B cell (primary cell): ENCODE data around the gene ARL6IP1. TPM values are rescaled to one million over a fixed set of nuclear protein-coding genes. Genes with fewer than 3 reads are reported as not detected.

Experiments used
- ATAC-seq: fragments of 200-7000 bp; cut with Tn5 transposase; one replicate; pipeline ENCODE4 v1.10.0; 2021; ENCODE audit warnings: low read depth, mild to moderate bottlenecking, moderate number of reproducible peaks, moderate library complexity
- CTCF ChIA-PET: fragments of 350-600 bp; sonication (Branson Sonifier 250); formaldehyde crosslinking; loops from one replicate; lab custom pipeline; 2021; ENCODE audit warnings: antibody characterized with exemption, inconsistent platforms; lab: Charles Lee
- POLR2A ChIA-PET: fragments of 350-600 bp; sonication (Branson Sonifier 250); formaldehyde crosslinking; loops from one replicate; lab custom pipeline; 2021; ENCODE audit warnings: antibody characterized with exemption; lab: Charles Lee
- DNase-seq: peaks from one replicate; pipeline ENCODE4 v3.0.0; 2013
- H2AFZ ChIP-seq: 2 replicates; pipeline ENCODE4 v1.6.1; 2012; ENCODE audit warnings: mild to moderate bottlenecking, low read depth, low read length; ENCODE audit not compliant: insufficient read depth, poor library complexity, severe bottlenecking
- H3K27ac ChIP-seq, 2 donors: 1 replicate in 1 of 2; 2 replicates in 1 of 2; pipeline ENCODE4 v1.5.1; 2012 to 2013; ENCODE audit warnings: low read length in 2 of 2, mild to moderate bottlenecking in 2 of 2, moderate library complexity in 1 of 2
- H3K27me3 ChIP-seq, 4 experiments: fragments of 200-600 bp in 1 of 4; sonication (generic) in 1 of 4; replicated peaks in 1 of 4; 1 replicate in 2 of 4; 2 replicates in 2 of 4; pipeline versions ENCODE4 v1.6.1 to v1.7.0; 2013 to 2016; ENCODE audit warnings: low read length in 3 of 4, mild to moderate bottlenecking in 2 of 4, mixed read lengths in 1 of 4, moderate library complexity in 1 of 4; ENCODE audit not compliant: insufficient read depth in 4 of 4, control insufficient read depth in 3 of 4; ENCODE audit errors: control extremely low read depth in 1 of 4
- H3K36me3 ChIP-seq, 2 experiments: replicated peaks in 1 of 2; 1 replicate in 1 of 2; 2 replicates in 1 of 2; pipeline versions ENCODE4 v1.6.1 to v1.7.1; 2013; ENCODE audit warnings: low read length in 1 of 2; ENCODE audit not compliant: insufficient read depth in 2 of 2, control insufficient read depth in 1 of 2; ENCODE audit errors: control extremely low read depth in 1 of 2, extremely low read depth in 1 of 2
- H3K4me1 ChIP-seq, 2 donors: fragments of 200-600 bp in 1 of 2; sonication (generic) in 1 of 2; 1 replicate in 1 of 2; 2 replicates in 1 of 2; pipeline versions ENCODE4 v1.5.1 to v1.6.1; 2013 to 2017; ENCODE audit warnings: low read length in 2 of 2; ENCODE audit not compliant: control insufficient read depth in 2 of 2, insufficient read depth in 2 of 2
- H3K4me2 ChIP-seq: replicated peaks from 2 replicates; pipeline ENCODE3; 2012; ENCODE audit warnings: mild to moderate bottlenecking, low read depth, low read length; ENCODE audit not compliant: poor library complexity, severe bottlenecking
- H3K4me3 ChIP-seq, 5 experiments: fragments of 200-600 bp in 1 of 5; sonication (generic) in 1 of 5; 1 replicate in 3 of 5; 2 replicates in 2 of 5; pipeline versions ENCODE4 v1.5.1 to v1.7.0; 2011 to 2016; ENCODE audit warnings: low read length in 4 of 5, mild to moderate bottlenecking in 4 of 5, low read depth in 2 of 5, control low read depth in 1 of 5, moderate library complexity in 1 of 5; ENCODE audit not compliant: insufficient read depth in 1 of 5; ENCODE audit errors: control extremely low read depth in 1 of 5, extremely low read depth in 1 of 5
- H3K79me2 ChIP-seq: fragments of 200-600 bp; sonication (generic); one replicate; pipeline ENCODE4 v1.6.0; 2016; ENCODE audit warnings: low read length; ENCODE audit not compliant: control insufficient read depth, insufficient read depth
- H3K9ac ChIP-seq: fragments of 200-600 bp; sonication (generic); 2 replicates; pipeline ENCODE4 v1.6.1; 2017; ENCODE audit warnings: mild to moderate bottlenecking, low read length, moderate library complexity
- H3K9me3 ChIP-seq, 3 donors: one replicate each; pipeline versions ENCODE4 v1.6.1 to v1.7.1; 2013; ENCODE audit warnings: low read length in 2 of 3; ENCODE audit not compliant: control insufficient read depth in 2 of 3, insufficient read depth in 1 of 3; ENCODE audit errors: control extremely low read depth in 1 of 3
- H4K20me1 ChIP-seq: 2 replicates; pipeline ENCODE4 v1.6.0; 2012; ENCODE audit warnings: mild to moderate bottlenecking, low read length; ENCODE audit not compliant: insufficient read depth, control insufficient read depth, poor library complexity, severe bottlenecking
- H3K27ac Mint-ChIP-seq: one replicate; pipeline ENCODE4 v1.8.0; 2021; ENCODE audit warnings: mixed read lengths
- H3K27me3 Mint-ChIP-seq: one replicate; pipeline ENCODE4 v1.8.0; 2021; ENCODE audit warnings: mixed read lengths
- H3K4me1 Mint-ChIP-seq: one replicate; pipeline ENCODE4 v1.8.0; 2021; ENCODE audit warnings: mixed read lengths
- H3K4me3 Mint-ChIP-seq: one replicate; pipeline ENCODE4 v1.8.0; 2021; ENCODE audit warnings: mixed read lengths
- H3K9me3 Mint-ChIP-seq: one replicate; pipeline ENCODE4 v1.8.0; 2022; ENCODE audit warnings: mixed read lengths; ENCODE audit not compliant: insufficient read depth
- CTCF ChIP-seq: fragments of 200-600 bp; IDR thresholded peaks from one replicate; pipeline ENCODE4 v1.8.0; 2022; ENCODE audit warnings: antibody characterized with exemption, mild to moderate bottlenecking
- EZH2 ChIP-seq: IDR thresholded peaks from 2 replicates; pipeline ENCODE4 v1.6.1; 2012; ENCODE audit warnings: borderline replicate concordance, low read depth, mild to moderate bottlenecking, moderate library complexity, low read length; ENCODE audit not compliant: insufficient read depth, poor library complexity, severe bottlenecking
- WGBS: methylation state at CpG from one replicate; pipeline ENCODE4 v1.1.5; 2013; ENCODE audit warnings: missing lambda C conversion rate; ENCODE audit not compliant: insufficient coverage; 5-methylcytosine and 5-hydroxymethylcytosine counted together
- intact Hi-C: fragments of 100-400 bp; cut with micrococcal nuclease; formaldehyde crosslinking; loops from one replicate; pipeline ENCODE4 v1.10.0; 2022
- polyA plus RNA-seq: library from polyadenylated mRNA; depleted of rRNA; stranded (reverse); fragments of >200 nt; gene quantifications from 2 replicates; pipeline ENCODE4 v1.2.3, GENCODE V29; 2012
- total RNA-seq, 2 donors: library from RNA; stranded (reverse); fragments of 120-200 nt in 1 of 2; gene quantifications; 1 replicate in 1 of 2; 2 replicates in 1 of 2; pipeline versions ENCODE4 v1.2.3 to v1.2.4, GENCODE V29; 2013 to 2022

The ARL6IP1 gene
- total and polyA plus RNA-seq, 2 donors (not counting 1 experiment from before 2014, with no cell fraction given), result 52.0 to 109 TPM

DNA sequence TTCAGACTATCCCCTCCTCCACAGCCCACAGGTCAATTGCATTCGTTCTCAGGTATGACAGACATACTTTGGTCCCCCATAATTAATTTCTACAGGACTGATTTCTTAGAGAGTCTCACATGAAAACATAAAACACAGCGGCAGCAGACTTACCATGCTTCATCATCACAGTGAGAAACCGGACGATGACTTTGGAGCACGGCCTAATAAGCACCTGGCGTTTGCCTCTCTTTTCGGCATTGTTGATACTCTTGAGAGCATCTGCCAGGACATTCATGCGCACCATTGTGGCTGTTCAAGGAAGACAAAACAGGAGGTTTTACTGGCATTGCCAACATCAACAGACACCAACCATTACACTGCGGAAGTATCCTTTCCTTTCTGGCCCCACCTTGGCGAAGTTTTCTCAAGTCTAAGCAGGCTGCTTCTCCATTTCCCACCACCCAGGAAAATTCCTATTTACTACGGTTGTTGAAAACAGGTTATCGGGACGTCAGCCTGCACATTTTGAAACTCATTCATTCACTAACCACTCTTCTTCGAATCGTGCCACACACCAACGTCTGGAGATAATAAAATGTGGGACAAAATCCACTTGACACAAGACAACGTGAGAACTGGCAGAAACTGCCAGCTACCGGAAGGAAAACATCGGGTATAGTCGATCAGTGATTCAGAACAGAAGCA is 12.4 kb downstream of the ARL6IP1 start:
- POLR2A ChIA-PET, result interaction anchor here (1.1 to 2.4 kb wide), 4 partner anchors 11 to 279 kb away, joined by 3 to 28 read pairs (median 8); partner anchors contain the start of genes ARL6IP1 and COQ7
- H3K27ac Mint-ChIP-seq, result peak overlapping the region; percentile 90
- Histone ChIP-seq H3K9ac (peak overlapping the region; percentile 90), H3K4me3 (peak overlapping the region; percentile 81 to 99 (median 96)), H3K4me2 (peak overlapping the region; percentile 71), H3K36me3 (peaks cover 9 to 66% of the 10 kb centered on the region in 2 experiments), H3K27me3 (no peaks in the 10 kb centered on the region), H3K4me1 (peaks cover 20 to 39% of the 10 kb centered on the region in 2 donors), H2AFZ (no peak overlapping the region), H3K27ac (peak overlapping the region; percentile 77 to 79), H3K9me3 (peaks cover 0 to 6% (median 0%) of the 10 kb centered on the region in 3 donors), H4K20me1 (peaks cover 50% of the 10 kb centered on the region), H3K79me2 (peaks cover 26% of the 10 kb centered on the region)
- ATAC-seq, result no peak
- H3K4me3 Mint-ChIP-seq, result peak overlapping the region; percentile 99
- H3K4me1 Mint-ChIP-seq, result peaks cover 47% of the 10 kb centered on the region
- no peak for DNase-seq
- CTCF ChIA-PET, result interaction anchor here (1.3 to 6.4 kb wide), 2 partner anchors 12 to 181 kb away, joined by 4 to 73 read pairs; partner anchors contain the start of gene ARL6IP1
- TF ChIP-seq EZH2 (no peak), CTCF (no peak)
- intact Hi-C loops, result no loop called here
- no peaks in the 10 kb centered on the region for H3K9me3 Mint-ChIP-seq
- no peaks in the 10 kb centered on the region for H3K27me3 Mint-ChIP-seq
- 19% methylated on average over 17 of the region's 20 CpGs for WGBS
